SH-SY5Y (cell line): Measurements from ENCODE around the gene MGA.

ENCODE experiments used
- GATA2 ChIP-seq: IDR thresholded peaks from 2 replicates; pipeline ENCODE4 v1.6.1; 2011; ENCODE audit warnings: mild to moderate bottlenecking, low read depth, low read length
- GATA3 ChIP-seq: IDR thresholded peaks from 2 replicates; pipeline ENCODE4 v1.6.1; 2011; ENCODE audit warnings: low read depth, mild to moderate bottlenecking, low read length, moderate library complexity

MGA gene

GRCh38 chr15:41797201-41797944 lies 137.2 kb downstream of the MGA start:
- TF ChIP-seq GATA3 (no peak), GATA2 (no peak)

- no peak for TF ChIP-seq GATA2
- TF ChIP-seq GATA3 = no peak
Measured at GRCh38 chr15:41798607-41799487, 138.6 kb downstream of the MGA start.

GRCh38 chr15:41799488-41799805 lies 139.2 kb downstream of the MGA start:
- TF ChIP-seq GATA3 (no peak), GATA2 (no peak)

GRCh38 chr15:41801185-41801584 lies 141.0 kb downstream of the MGA start:
- TF ChIP-seq GATA2 (no peak), GATA3 (no peak)

DNA sequence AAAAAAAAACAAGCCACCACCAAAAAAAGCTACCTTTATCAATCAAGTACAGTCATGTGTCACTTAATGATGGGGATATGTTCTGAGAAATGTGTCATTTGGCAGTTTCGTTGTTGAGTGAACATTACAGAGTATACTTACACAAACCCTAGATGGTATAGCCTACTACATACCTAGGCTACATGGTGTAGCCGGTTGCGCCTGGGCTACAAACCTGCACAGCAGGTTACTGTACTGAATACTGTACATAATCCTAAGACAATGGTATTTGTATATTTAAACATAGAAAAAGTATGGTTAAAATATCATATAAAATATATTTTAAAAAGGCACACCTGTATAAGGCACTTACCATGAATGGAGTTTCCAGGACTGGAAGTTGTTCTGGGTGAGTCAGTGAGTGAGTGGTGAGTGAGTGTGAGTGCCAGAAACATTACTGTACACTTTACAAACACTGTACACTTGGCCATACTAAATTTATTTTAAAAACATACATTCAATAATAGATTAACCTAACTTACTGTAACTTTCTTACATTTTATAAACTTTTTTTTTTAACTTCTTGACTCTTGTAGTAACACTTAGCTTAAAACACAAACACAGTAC lies 141.7 kb downstream of the MGA start:
- TF ChIP-seq GATA2 (no peak), GATA3 (no peak)

DNA sequence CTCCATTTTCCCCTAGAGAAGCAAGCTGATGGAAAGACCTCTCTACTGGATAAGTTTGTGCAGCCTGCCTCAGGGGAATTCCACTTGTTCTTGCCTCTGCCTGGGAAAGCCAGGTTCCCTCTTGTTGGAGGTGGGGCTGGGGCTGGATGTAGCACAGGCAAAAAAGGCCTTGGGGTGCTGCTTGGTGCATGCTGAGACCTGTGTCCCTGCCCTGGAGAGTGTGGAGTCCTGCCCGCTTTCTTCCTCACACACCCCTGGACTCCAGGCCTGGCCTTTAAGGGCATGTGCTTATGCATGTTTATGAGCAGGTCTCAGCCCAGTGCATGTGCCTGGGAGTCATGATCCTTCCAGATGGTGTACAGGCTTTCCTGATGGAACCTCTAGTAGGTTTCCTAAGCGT lies 144.2 kb downstream of the MGA start:
- TF ChIP-seq GATA2 (no peak), GATA3 (no peak)

DNA sequence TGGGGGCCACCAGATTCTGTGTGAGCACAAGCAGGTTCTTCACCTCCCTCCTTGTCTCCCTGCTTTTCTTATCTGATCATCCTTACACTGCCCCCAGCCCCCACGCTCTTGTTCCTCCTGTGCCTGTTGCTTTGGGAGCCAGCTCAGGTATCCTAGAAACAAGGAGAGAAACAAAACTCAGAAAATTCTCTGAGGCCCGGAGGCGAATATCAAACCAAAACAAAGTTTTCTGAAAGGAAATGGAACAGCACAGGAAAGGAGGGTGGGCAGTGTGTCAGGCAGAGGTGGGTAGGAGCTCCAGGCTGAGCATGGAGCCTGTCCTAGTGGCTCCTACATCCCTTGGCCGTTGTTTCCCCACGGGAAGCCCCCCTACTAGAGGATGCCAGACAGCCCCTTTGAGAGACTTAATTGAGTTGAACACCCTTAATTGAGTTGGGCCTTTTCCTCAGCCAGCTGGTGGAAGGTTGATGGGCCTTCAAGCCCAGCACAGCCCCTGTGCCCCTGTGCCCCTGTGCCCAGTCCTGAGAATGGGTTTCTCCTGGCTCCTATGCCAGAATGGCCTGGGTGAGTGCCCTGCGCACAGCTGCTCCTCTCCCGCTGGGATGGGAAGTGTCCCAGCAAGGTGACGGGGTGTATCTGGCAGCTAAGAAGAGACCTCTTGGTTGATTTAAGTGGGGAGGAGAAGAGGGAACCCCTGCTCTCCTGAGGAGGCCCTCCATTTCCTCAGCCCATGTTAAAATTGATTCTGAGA lies 144.9 kb downstream of the MGA start:
- TF ChIP-seq GATA2 (no peak), GATA3 (no peak)

DNA sequence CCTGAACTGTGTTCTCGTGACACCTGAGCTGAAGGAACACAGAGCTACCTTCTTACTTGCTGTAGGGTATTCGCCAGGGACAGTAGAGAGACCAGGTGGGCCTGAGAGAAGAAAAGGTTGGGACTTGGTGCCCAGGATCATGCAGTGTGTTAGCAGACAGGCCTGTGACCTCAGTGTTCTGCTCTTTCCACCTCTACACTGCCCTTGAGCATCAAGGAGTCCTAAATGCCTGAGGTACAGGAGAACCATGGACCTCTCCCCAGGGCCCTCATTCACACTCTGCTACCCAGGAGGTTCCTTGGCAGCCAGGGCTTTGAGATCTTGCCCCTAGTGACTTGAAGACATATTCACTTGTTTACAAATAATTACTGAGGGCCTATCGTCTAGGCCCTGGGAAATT lies 145.5 kb downstream of the MGA start:
- TF ChIP-seq GATA3 (no peak), GATA2 (no peak)

DNA sequence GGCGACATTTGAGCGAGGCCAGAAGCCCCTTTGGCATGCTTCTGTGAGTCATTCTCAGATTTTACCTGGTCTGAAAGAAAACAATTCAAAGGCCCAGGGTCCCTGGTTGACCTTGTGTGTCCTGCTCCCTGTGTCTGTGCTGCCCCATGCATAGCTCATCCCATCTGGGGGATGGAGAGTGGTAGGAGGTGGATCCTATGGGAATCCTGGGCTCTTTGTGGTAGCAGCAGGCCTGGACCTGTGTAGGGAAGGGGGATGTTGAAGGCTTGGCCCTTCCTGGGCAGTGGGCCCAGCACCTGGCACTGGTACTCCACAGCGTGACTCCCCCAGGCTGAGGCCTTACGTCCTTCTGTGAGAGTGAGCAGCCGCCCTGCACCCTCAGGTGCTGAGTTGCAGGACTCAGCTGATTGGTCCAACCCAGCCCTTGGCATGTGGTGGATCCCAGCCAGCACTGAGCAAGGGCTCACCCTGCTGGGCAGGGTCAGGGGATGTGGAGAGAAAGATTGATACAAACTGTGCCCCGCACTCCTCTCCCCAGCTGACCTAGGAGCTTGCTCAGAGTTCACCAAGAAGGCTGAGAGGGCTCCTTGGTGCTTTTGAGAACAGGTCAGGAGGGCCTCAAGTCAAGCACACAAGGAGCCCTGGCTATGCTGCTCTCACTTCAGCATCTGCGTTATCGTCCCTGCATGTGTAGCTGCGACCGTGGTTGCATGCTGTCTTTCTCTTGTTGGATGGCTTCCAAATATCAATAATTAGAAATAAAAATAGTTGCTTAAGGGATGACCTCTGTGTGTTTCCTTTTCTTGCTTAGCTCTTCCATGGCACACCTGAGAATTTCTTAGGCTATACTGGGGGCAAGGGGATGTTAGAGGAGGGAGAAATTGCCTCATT lies 146.3 kb downstream of the MGA start:
- TF ChIP-seq GATA3 (no peak), GATA2 (no peak)

DNA sequence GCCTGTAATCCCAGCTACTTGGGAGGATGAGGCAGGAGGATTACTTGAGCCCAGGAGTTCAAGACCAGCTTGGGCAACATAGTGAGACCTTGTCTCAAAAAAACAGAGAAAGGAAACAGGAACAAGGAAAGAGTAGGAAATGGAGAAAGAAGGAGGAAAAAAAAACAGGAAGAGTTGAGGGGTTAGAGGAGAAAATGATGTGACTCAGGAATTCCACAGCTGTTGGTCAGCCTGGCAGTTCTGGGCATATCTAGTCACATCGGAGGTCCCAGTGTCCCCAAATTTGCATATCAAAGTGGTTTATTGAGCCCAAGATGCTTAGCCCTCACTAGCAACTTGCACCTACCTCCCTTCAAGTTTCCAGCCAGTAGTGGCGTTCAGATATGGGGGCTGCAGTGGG lies 148.9 kb downstream of the MGA start:
- TF ChIP-seq GATA3 = no peak
- TF ChIP-seq GATA2 = no peak

GRCh38 chr15:41809526-41810220 lies 149.5 kb downstream of the MGA start:
- no peak for TF ChIP-seq GATA3
- no peak for TF ChIP-seq GATA2

DNA sequence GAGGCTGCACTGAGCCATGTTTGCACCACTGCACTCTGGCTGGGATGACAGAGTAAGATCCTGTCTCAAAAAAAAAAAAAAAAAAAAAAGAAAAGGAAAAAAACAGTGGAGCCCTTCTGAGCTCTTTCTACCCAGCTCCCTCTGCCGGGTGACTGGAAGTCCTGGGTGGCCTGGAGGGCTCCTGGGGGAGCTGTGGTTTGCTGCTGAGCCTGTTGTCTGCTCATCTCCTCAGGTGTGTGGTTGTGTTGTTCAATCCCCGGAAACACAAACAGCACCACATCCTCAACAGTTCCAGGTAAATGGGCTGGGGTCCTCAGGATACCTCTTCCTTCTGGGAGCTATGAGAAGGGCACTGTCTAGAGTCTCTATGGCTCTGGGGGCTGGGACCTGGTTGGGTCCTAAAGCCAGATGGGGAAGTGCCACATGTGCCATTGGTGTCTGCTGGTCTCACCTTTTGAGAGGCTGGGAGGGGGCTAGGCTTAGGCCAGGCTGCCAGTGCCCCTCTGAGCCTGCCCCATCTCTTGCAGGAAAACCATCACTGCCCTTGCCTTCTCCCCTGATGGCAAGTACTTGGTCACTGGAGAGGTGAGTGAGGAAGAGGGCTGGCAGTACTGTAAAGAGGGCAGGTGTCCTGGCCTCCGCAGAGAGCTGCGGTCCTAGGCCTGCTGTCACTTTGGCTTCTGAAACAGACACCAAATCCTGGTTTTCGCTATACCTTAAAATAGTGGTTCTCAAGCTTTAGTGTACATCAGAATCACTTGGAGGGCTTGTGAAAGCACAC lies 150.6 kb downstream of the MGA start:
- TF ChIP-seq GATA2 (no peak), GATA3 (no peak)
